Neural cell (in vitro differentiated cells): ENCODE measurements around the gene EFCAB11. TPM values are rescaled to one million over a fixed set of nuclear protein-coding genes. Genes with fewer than 3 reads are reported as not detected.

Source experiments
- H2AFZ ChIP-seq: fragments of 200-600, 300-800 bp; sonication (generic), shearing (Covaris generic); 2 replicates; pipeline ENCODE4 v1.6.0; 2014; ENCODE audit warnings: low read depth, mild to moderate bottlenecking, antibody characterized with exemption, low read length, moderate library complexity
- H3F3A ChIP-seq: fragments of 200-600 bp; shearing (Covaris generic); 2 replicates; pipeline ENCODE4 v1.6.1; 2016; ENCODE audit warnings: mild to moderate bottlenecking, moderate library complexity, mixed read lengths, antibody characterized with exemption, low read length; ENCODE audit not compliant: insufficient read depth, poor library complexity, severe bottlenecking
- H3K27ac ChIP-seq: fragments of 200-600, 300-800 bp; sonication (generic), shearing (Covaris generic); 2 replicates; pipeline ENCODE4 v1.5.1; 2014; ENCODE audit warnings: mild to moderate bottlenecking, low read length, moderate library complexity
- H3K27me3 ChIP-seq: fragments of 300-800, 200-600 bp; sonication (generic), shearing (Covaris generic); 2 replicates; pipeline ENCODE4 v1.6.0; 2014; ENCODE audit warnings: mild to moderate bottlenecking, low read depth, low read length, moderate library complexity; ENCODE audit not compliant: insufficient read depth
- H3K36me3 ChIP-seq: fragments of 300-800, 200-600 bp; sonication (generic), shearing (Covaris generic); 2 replicates; pipeline ENCODE4 v1.5.1; 2014; ENCODE audit warnings: mild to moderate bottlenecking, antibody characterized with exemption, low read length, moderate library complexity; ENCODE audit not compliant: insufficient read depth
- H3K4me2 ChIP-seq: fragments of 300-800, 200-600 bp; sonication (generic), shearing (Covaris generic); 2 replicates; pipeline ENCODE4 v1.6.0; 2014; ENCODE audit warnings: mild to moderate bottlenecking, low read length
- H3K4me3 ChIP-seq: fragments of 300-800, 200-600 bp; sonication (generic), shearing (Covaris generic); 2 replicates; pipeline ENCODE4 v1.5.1; 2014; ENCODE audit warnings: mild to moderate bottlenecking, low read length, moderate library complexity
- H3K79me2 ChIP-seq: fragments of 200-600 bp; shearing (Covaris generic); replicated peaks from 2 replicates; pipeline ENCODE4 v1.6.0; 2014; ENCODE audit warnings: mild to moderate bottlenecking, low read length, moderate library complexity; ENCODE audit not compliant: insufficient read depth
- H3K9ac ChIP-seq: fragments of 300-800, 200-600 bp; sonication (generic), shearing (Covaris generic); 2 replicates; pipeline ENCODE4 v1.6.1; 2016; ENCODE audit warnings: mild to moderate bottlenecking, low read length, mixed read lengths
- H3K9me2 ChIP-seq: fragments of 200-600 bp; shearing (Covaris generic); 2 replicates; pipeline ENCODE4 v1.6.1; 2016; ENCODE audit warnings: mild to moderate bottlenecking, low read length, mixed read lengths; ENCODE audit not compliant: insufficient read depth
- H3K9me3 ChIP-seq: fragments of 200-600, 300-800 bp; sonication (generic), shearing (Covaris generic); 2 replicates; pipeline ENCODE4 v1.6.1; 2016; ENCODE audit warnings: mild to moderate bottlenecking, mixed run types, low read length, moderate library complexity, mixed read lengths
- H4K20me1 ChIP-seq: fragments of 200-600 bp; shearing (Covaris generic); 2 replicates; pipeline ENCODE4 v1.6.1; 2016; ENCODE audit warnings: mild to moderate bottlenecking, mixed run types; ENCODE audit not compliant: insufficient read depth
- EP300 ChIP-seq: fragments of 450-650 bp; conservative IDR thresholded peaks from 2 replicates; pipeline ENCODE4 v1.6.1; 2014; ENCODE audit warnings: antibody characterized with exemption, mild to moderate bottlenecking, moderate library complexity; ENCODE audit not compliant: poor library complexity, severe bottlenecking
- EZH2 ChIP-seq: fragments of 200-600, 300-800 bp; shearing (Covaris generic), sonication (generic); IDR thresholded peaks from 2 replicates; pipeline ENCODE4 v1.6.1; 2014; ENCODE audit warnings: antibody characterized with exemption, low read length, borderline replicate concordance, mild to moderate bottlenecking; ENCODE audit not compliant: insufficient read depth, poor library complexity, severe bottlenecking
- MXI1 ChIP-seq: fragments of 450-650 bp; conservative IDR thresholded peaks from 2 replicates; pipeline ENCODE4 v1.6.1; 2014; ENCODE audit warnings: antibody characterized with exemption, mild to moderate bottlenecking; ENCODE audit not compliant: poor library complexity, severe bottlenecking
- POLR2AphosphoS5 ChIP-seq: IDR thresholded peaks from 2 replicates; pipeline ENCODE4 v1.6.1; 2012
- RAD21 ChIP-seq: fragments of 450-650 bp; conservative IDR thresholded peaks from 2 replicates; pipeline ENCODE4 v1.6.1; 2014; ENCODE audit warnings: antibody characterized with exemption, mild to moderate bottlenecking, moderate library complexity
- SMC3 ChIP-seq: fragments of 450-650 bp; conservative IDR thresholded peaks from 2 replicates; pipeline ENCODE4 v1.6.1; 2014; ENCODE audit warnings: antibody characterized with exemption, mild to moderate bottlenecking, moderate library complexity; ENCODE audit not compliant: poor library complexity
- TAF1 ChIP-seq: IDR thresholded peaks from 2 replicates; pipeline ENCODE4 v1.6.1; 2012; ENCODE audit warnings: low read depth
- polyA plus RNA-seq: library from polyadenylated mRNA; depleted of rRNA; stranded (reverse); fragments of >200 nt; gene quantifications from 2 replicates; pipeline ENCODE4 v1.2.3, GENCODE V29; 2014
- TF ChIP-seq, protein P1 (sequence below): IDR thresholded peaks from 2 replicates; pipeline ENCODE4 v1.6.1; 2012; ENCODE audit warnings: borderline replicate concordance
- TF ChIP-seq, protein P2 (sequence below): fragments of 450-650 bp; IDR thresholded peaks from 2 replicates; pipeline ENCODE4 v1.5.1; 2014; ENCODE audit warnings: antibody characterized with exemption, mild to moderate bottlenecking, moderate library complexity; ENCODE audit not compliant: poor library complexity, severe bottlenecking

The EFCAB11 gene
- polyA plus RNA-seq, 1 donor from 2014 or later, result 7.9 TPM

DNA sequence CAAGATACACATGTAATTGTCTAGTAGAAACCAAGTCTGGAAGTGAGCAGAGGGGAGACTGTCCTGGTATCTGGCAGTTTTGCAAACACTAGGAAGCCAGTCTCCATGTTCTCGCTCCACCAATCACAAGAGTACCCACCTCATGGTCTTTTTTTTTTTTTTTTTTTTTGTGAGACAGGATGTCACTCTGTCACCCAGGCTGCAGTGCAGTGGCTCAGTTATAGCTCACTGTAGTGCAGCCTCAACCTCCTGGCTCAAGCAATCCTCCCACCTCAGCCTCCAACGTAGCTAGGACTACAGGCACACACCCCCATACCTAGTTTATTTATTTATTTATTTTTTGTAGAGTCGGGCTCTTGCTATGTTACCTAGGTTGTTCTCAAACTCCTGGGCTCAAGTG, 189.2 kb downstream of the EFCAB11 start:
- H3K9me2 ChIP-seq, result no peaks in the 10 kb centered on the region
- H3K9me3 ChIP-seq, result no peaks in the 10 kb centered on the region
- no peaks in the 10 kb centered on the region for H3K27me3 ChIP-seq
- H3K4me3 ChIP-seq, result no peak overlapping the region
- H3K4me2 ChIP-seq, result no peak overlapping the region
- no peaks in the 10 kb centered on the region for H4K20me1 ChIP-seq
- TF ChIP-seq RAD21, result no peak
- TF ChIP-seq POLR2AphosphoS5, result no peak
- no peak for TF ChIP-seq EZH2
- TF ChIP-seq EP300, result no peak
- no peak for TF ChIP-seq MXI1
- TF ChIP-seq TAF1, result no peak
- no peak overlapping the region for H3K27ac ChIP-seq
- H3F3A ChIP-seq, result no peaks in the 10 kb centered on the region
- H3K9ac ChIP-seq, result no peak overlapping the region
- no peaks in the 10 kb centered on the region for H3K79me2 ChIP-seq
- no peaks in the 10 kb centered on the region for H3K36me3 ChIP-seq
- H2AFZ ChIP-seq, result no peak overlapping the region

DNA sequence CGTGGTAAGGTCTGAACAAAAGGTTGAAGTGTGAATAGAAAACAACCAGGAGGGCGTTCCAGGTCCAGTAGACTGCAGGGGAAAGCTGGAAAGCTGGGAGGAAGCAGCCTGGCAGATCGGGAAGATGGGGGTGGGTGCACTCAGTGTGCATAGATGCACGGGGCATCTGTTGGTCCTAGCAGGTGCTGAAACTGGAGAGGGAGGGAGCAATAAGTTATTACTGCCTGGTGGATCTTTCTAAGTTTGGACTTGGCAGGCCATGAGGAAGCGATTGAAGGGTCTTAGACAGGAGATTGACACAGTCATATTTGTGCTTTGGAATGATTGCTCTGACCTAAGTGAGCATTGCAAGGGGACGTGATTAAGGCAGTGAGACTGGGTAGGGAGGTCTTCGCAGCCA, 194.4 kb downstream of the EFCAB11 start:
- no peaks in the 10 kb centered on the region for H4K20me1 ChIP-seq
- no peaks in the 10 kb centered on the region for H3K79me2 ChIP-seq
- H3K9me2 ChIP-seq, result no peaks in the 10 kb centered on the region
- H3K36me3 ChIP-seq, result no peaks in the 10 kb centered on the region
- TF ChIP-seq POLR2AphosphoS5 (no peak), MXI1 (no peak), EZH2 (no peak)
- H3K27me3 ChIP-seq, result no peaks in the 10 kb centered on the region
- no peak overlapping the region for H2AFZ ChIP-seq
- H3K9ac ChIP-seq, result no peak overlapping the region
- H3K27ac ChIP-seq, result no peak overlapping the region
- H3K4me2 ChIP-seq, result no peak overlapping the region
- no peaks in the 10 kb centered on the region for H3F3A ChIP-seq
- no peaks in the 10 kb centered on the region for H3K9me3 ChIP-seq
- no peak overlapping the region for H3K4me3 ChIP-seq

DNA sequence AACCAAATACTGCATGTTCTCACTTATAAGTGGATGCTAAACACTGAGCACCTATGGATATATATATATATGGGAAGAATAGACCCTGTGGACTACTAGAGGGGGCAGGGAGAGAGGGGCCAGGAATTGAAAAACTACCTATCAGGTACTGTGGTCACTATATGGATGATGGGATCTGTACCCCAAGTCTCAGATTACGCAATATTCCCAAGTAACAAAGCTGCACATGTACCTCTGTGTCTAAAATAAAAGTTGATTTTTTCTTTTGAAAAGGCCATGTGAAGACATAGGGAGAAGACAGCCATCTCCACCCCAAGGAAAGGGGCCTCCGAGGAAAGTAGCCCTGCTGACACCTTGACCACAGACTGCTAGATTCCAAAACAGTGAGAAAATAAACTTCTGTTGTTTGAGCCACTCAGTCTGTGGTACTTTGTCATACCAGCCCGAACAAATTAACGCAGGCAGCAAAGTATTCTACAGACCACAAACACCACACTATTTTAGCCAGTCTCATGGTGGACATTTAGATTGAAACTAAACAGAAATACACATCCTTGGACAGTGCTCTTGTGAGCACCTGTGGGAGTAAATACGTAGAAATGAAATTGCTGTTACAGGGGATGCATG, 197.1 kb downstream of the EFCAB11 start:
- TF ChIP-seq EZH2 (no peak), EP300 (no peak), POLR2AphosphoS5 (no peak), TAF1 (no peak), SMC3 (no peak), RAD21 (no peak), MXI1 (no peak)
- TF ChIP-seq, protein P1, sequence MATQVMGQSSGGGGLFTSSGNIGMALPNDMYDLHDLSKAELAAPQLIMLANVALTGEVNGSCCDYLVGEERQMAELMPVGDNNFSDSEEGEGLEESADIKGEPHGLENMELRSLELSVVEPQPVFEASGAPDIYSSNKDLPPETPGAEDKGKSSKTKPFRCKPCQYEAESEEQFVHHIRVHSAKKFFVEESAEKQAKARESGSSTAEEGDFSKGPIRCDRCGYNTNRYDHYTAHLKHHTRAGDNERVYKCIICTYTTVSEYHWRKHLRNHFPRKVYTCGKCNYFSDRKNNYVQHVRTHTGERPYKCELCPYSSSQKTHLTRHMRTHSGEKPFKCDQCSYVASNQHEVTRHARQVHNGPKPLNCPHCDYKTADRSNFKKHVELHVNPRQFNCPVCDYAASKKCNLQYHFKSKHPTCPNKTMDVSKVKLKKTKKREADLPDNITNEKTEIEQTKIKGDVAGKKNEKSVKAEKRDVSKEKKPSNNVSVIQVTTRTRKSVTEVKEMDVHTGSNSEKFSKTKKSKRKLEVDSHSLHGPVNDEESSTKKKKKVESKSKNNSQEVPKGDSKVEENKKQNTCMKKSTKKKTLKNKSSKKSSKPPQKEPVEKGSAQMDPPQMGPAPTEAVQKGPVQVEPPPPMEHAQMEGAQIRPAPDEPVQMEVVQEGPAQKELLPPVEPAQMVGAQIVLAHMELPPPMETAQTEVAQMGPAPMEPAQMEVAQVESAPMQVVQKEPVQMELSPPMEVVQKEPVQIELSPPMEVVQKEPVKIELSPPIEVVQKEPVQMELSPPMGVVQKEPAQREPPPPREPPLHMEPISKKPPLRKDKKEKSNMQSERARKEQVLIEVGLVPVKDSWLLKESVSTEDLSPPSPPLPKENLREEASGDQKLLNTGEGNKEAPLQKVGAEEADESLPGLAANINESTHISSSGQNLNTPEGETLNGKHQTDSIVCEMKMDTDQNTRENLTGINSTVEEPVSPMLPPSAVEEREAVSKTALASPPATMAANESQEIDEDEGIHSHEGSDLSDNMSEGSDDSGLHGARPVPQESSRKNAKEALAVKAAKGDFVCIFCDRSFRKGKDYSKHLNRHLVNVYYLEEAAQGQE, result no peak
- TF ChIP-seq, protein P2, sequence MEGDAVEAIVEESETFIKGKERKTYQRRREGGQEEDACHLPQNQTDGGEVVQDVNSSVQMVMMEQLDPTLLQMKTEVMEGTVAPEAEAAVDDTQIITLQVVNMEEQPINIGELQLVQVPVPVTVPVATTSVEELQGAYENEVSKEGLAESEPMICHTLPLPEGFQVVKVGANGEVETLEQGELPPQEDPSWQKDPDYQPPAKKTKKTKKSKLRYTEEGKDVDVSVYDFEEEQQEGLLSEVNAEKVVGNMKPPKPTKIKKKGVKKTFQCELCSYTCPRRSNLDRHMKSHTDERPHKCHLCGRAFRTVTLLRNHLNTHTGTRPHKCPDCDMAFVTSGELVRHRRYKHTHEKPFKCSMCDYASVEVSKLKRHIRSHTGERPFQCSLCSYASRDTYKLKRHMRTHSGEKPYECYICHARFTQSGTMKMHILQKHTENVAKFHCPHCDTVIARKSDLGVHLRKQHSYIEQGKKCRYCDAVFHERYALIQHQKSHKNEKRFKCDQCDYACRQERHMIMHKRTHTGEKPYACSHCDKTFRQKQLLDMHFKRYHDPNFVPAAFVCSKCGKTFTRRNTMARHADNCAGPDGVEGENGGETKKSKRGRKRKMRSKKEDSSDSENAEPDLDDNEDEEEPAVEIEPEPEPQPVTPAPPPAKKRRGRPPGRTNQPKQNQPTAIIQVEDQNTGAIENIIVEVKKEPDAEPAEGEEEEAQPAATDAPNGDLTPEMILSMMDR, result no peak
- Histone ChIP-seq H3K9ac (no peak overlapping the region), H4K20me1 (no peaks in the 10 kb centered on the region), H3F3A (no peaks in the 10 kb centered on the region), H3K27ac (no peak overlapping the region), H3K9me2 (no peaks in the 10 kb centered on the region), H3K9me3 (no peaks in the 10 kb centered on the region), H2AFZ (no peak overlapping the region), H3K27me3 (no peaks in the 10 kb centered on the region), H3K4me2 (no peak overlapping the region), H3K36me3 (no peaks in the 10 kb centered on the region), H3K4me3 (no peak overlapping the region), H3K79me2 (no peaks in the 10 kb centered on the region)
